ENCODE results near the gene FAM209A. TPM values are rescaled to one million over a fixed set of nuclear protein-coding genes. Genes with fewer than 3 reads are reported as not detected.

Gene FAM209A
- total RNA-seq, 3 donors from 2014 or later: 0.96 TPM; not detected in 2

GRCh38 chr20:56517211-56517610 lies 7.3 kb upstream of the FAM209A start:
- Histone ChIP-seq H3K4me3 (no peak overlapping the region), H3K4me1 (no peaks in the 10 kb centered on the region), H3K9me3 (peaks cover 12 to 21% of the 10 kb centered on the region in 2 donors), H3K27ac (no peak overlapping the region), H3K36me3 (peaks cover 27% of the 10 kb centered on the region), H3K27me3 (no peaks in the 10 kb centered on the region)
- intact Hi-C loops (cut with DNase I; ENCODE audit: low total_unique reads): no loop called here
- TF ChIP-seq CTCF (IDR thresholded peaks at IDR 0.05): no peak
- no peak for TF ChIP-seq POLR2A (IDR thresholded peaks at IDR 0.05)
- TF ChIP-seq POLR2AphosphoS5 (IDR thresholded peaks at IDR 0.05): no peak
- no peak for DNase-seq (ENCODE audit: low spot score in 2 of 2)

GRCh38 chr20:56517641-56518040 lies 6.9 kb upstream of the FAM209A start:
- no peak for DNase-seq (ENCODE audit: low spot score in 2 of 2)
- no peak overlapping the region for H3K4me3 ChIP-seq

GRCh38 chr20:56518126-56518525 lies 6.4 kb upstream of the FAM209A start:
- Histone ChIP-seq H3K36me3 (peaks cover 27% of the 10 kb centered on the region), H3K4me3 (no peak overlapping the region), H3K27me3 (no peaks in the 10 kb centered on the region), H3K9me3 (peaks cover 12 to 21% of the 10 kb centered on the region in 2 donors), H3K4me1 (no peaks in the 10 kb centered on the region), H3K27ac (no peak overlapping the region)
- no peak for DNase-seq (ENCODE audit: low spot score in 2 of 2)
- intact Hi-C loops (cut with DNase I; ENCODE audit: low total_unique reads): no loop called here
- TF ChIP-seq CTCF (IDR thresholded peaks at IDR 0.05) (no peak), POLR2AphosphoS5 (IDR thresholded peaks at IDR 0.05) (no peak), POLR2A (IDR thresholded peaks at IDR 0.05) (no peak)

More at GRCh38 chr20:56517641-56518040, 6.9 kb upstream of the FAM209A start:
- H3K9me3 ChIP-seq: peaks cover 12 to 21% of the 10 kb centered on the region in 2 donors
- no peak overlapping the region for H3K27ac ChIP-seq
- H3K27me3 ChIP-seq: no peaks in the 10 kb centered on the region
- intact Hi-C loops (cut with DNase I; ENCODE audit: low total_unique reads): no loop called here
- peaks cover 27% of the 10 kb centered on the region for H3K36me3 ChIP-seq
- TF ChIP-seq POLR2A (IDR thresholded peaks at IDR 0.05) (no peak), CTCF (IDR thresholded peaks at IDR 0.05) (no peak), POLR2AphosphoS5 (IDR thresholded peaks at IDR 0.05) (no peak)
- no peaks in the 10 kb centered on the region for H3K4me1 ChIP-seq

GRCh38 chr20:56518721-56519398 lies 5.7 kb upstream of the FAM209A start:
- H3K4me3 ChIP-seq: no peak overlapping the region
- H3K4me1 ChIP-seq: no peaks in the 10 kb centered on the region
- intact Hi-C loops (cut with DNase I; ENCODE audit: low total_unique reads): no loop called here
- peaks cover 27% of the 10 kb centered on the region for H3K36me3 ChIP-seq
- H3K27ac ChIP-seq: no peak overlapping the region
- TF ChIP-seq POLR2A (IDR thresholded peaks at IDR 0.05) (no peak), POLR2AphosphoS5 (IDR thresholded peaks at IDR 0.05) (no peak), CTCF (IDR thresholded peaks at IDR 0.05) (no peak)
- DNase-seq (ENCODE audit: low spot score in 2 of 2): no peak
- H3K9me3 ChIP-seq: peaks cover 12 to 21% of the 10 kb centered on the region in 2 donors
- H3K27me3 ChIP-seq: no peaks in the 10 kb centered on the region

GRCh38 chr20:56519551-56519950 lies 5.0 kb upstream of the FAM209A start:
- no peak for DNase-seq (ENCODE audit: low spot score in 2 of 2)
- intact Hi-C loops (cut with DNase I; ENCODE audit: low total_unique reads): no loop called here
- H3K36me3 ChIP-seq: peaks cover 27% of the 10 kb centered on the region
- H3K27ac ChIP-seq: no peak overlapping the region
- H3K9me3 ChIP-seq: peaks cover 12 to 21% of the 10 kb centered on the region in 2 donors
- H3K4me1 ChIP-seq: no peaks in the 10 kb centered on the region
- H3K27me3 ChIP-seq: no peaks in the 10 kb centered on the region
- TF ChIP-seq POLR2AphosphoS5 (IDR thresholded peaks at IDR 0.05) (no peak), CTCF (IDR thresholded peaks at IDR 0.05) (no peak), POLR2A (IDR thresholded peaks at IDR 0.05) (no peak)
- H3K4me3 ChIP-seq: no peak overlapping the region

All from breast epithelium (tissue), 4 donors.